Activated naive CD4-positive, alpha-beta T cell treated with anti-CD3 and anti-CD28 coated beads, Interleukin-2, amount 10 ng/mL, durations not matched to agents 7 days and 5 days (primary cell): ENCODE data around the gene SLC4A8.
"Not testable (repeated sequence)": the region's sequence is repeated elsewhere in the genome, so short reads cannot be mapped to it uniquely, and the experiment has no call there.

ENCODE experiments used
- CTCF ChIA-PET: fragments of 350-600 bp; sonication (Branson Sonifier 250); formaldehyde crosslinking; loops from one replicate; lab custom pipeline; 2021; ENCODE audit warnings: antibody characterized with exemption; lab: Charles Lee
- DNase-seq: peaks from one replicate; pipeline ENCODE4 v3.0.0-alpha.2; 2020
- H3K27ac Mint-ChIP-seq: one replicate; pipeline ENCODE4 v1.8.0; 2021; ENCODE audit warnings: mild to moderate bottlenecking, moderate library complexity, mixed read lengths
- H3K27me3 Mint-ChIP-seq: one replicate; pipeline ENCODE4 v1.8.0; 2021; ENCODE audit warnings: mild to moderate bottlenecking, mixed read lengths
- H3K36me3 Mint-ChIP-seq: one replicate; pipeline ENCODE4 v1.8.0; 2021; ENCODE audit warnings: mixed read lengths
- H3K4me1 Mint-ChIP-seq: one replicate; pipeline ENCODE4 v1.8.0; 2021; ENCODE audit warnings: mixed read lengths
- H3K4me3 Mint-ChIP-seq: one replicate; pipeline ENCODE4 v1.8.0; 2021; ENCODE audit warnings: mild to moderate bottlenecking, moderate library complexity, mixed read lengths
- H3K9me3 Mint-ChIP-seq: one replicate; pipeline ENCODE4 v1.8.0; 2021; ENCODE audit warnings: mixed read lengths

SLC4A8 gene

GRCh38 chr12:51493281-51493680 lies 68.7 kb downstream of the SLC4A8 start:
- H3K4me3 Mint-ChIP-seq: no peak overlapping the region
- H3K27me3 Mint-ChIP-seq: peaks cover 6% of the 10 kb centered on the region
- no peak for DNase-seq
- no peaks in the 10 kb centered on the region for H3K4me1 Mint-ChIP-seq
- CTCF ChIA-PET: no interaction called here
- H3K9me3 Mint-ChIP-seq: no peaks in the 10 kb centered on the region
- peaks cover 13% of the 10 kb centered on the region for H3K36me3 Mint-ChIP-seq
- H3K27ac Mint-ChIP-seq: no peak overlapping the region

GRCh38 chr12:51496895-51497294 lies 72.3 kb downstream of the SLC4A8 start:
- Mint-ChIP-seq H3K27me3 (peaks cover 10% of the 10 kb centered on the region), H3K27ac (no peak overlapping the region), H3K9me3 (no peaks in the 10 kb centered on the region), H3K36me3 (peaks cover 5% of the 10 kb centered on the region), H3K4me3 (no peak overlapping the region), H3K4me1 (no peaks in the 10 kb centered on the region)
- DNase-seq: no peak
- CTCF ChIA-PET: no interaction called here

- Mint-ChIP-seq H3K27ac (no peak overlapping the region), H3K27me3 (peaks cover 2% of the 10 kb centered on the region), H3K9me3 (no peaks in the 10 kb centered on the region), H3K36me3 (peaks cover 7% of the 10 kb centered on the region), H3K4me3 (no peak overlapping the region), H3K4me1 (peaks cover 7% of the 10 kb centered on the region)
- DNase-seq: no peak
- CTCF ChIA-PET: interaction anchor here (1.3 kb wide), 1 partner anchor 84 kb away, joined by 4 read pairs; no protein-coding TSS in a partner anchor
Observed at GRCh38 chr12:51504851-51505250, 80.2 kb downstream of the SLC4A8 start.

GRCh38 chr12:51505360-51506105 lies 80.9 kb downstream of the SLC4A8 start:
- CTCF ChIA-PET: interaction anchor here (1.3 kb wide), 1 partner anchor 84 kb away, joined by 4 read pairs; no protein-coding TSS in a partner anchor
- no peak overlapping the region for H3K27ac Mint-ChIP-seq

GRCh38 chr12:51507178-51507577 lies 82.5 kb downstream of the SLC4A8 start:
- Mint-ChIP-seq H3K4me1 (peaks cover 7% of the 10 kb centered on the region), H3K27ac (no peak overlapping the region), H3K9me3 (no peaks in the 10 kb centered on the region), H3K27me3 (no peaks in the 10 kb centered on the region), H3K4me3 (no peak overlapping the region), H3K36me3 (peaks cover 6% of the 10 kb centered on the region)
- no peak for DNase-seq
- CTCF ChIA-PET: no interaction called here

More at GRCh38 chr12:51505360-51506105, 80.9 kb downstream of the SLC4A8 start:
- no peak for DNase-seq
- H3K27me3 Mint-ChIP-seq: no peaks in the 10 kb centered on the region
- peaks cover 7% of the 10 kb centered on the region for H3K4me1 Mint-ChIP-seq
- H3K36me3 Mint-ChIP-seq: peaks cover 7% of the 10 kb centered on the region
- no peaks in the 10 kb centered on the region for H3K9me3 Mint-ChIP-seq
- H3K4me3 Mint-ChIP-seq: no peak overlapping the region

- no peak for DNase-seq
- no peak overlapping the region for H3K27ac Mint-ChIP-seq
- H3K36me3 Mint-ChIP-seq: peaks cover 6% of the 10 kb centered on the region
- H3K4me3 Mint-ChIP-seq: no peak overlapping the region
- H3K27me3 Mint-ChIP-seq: no peaks in the 10 kb centered on the region
- H3K4me1 Mint-ChIP-seq: peaks cover 7% of the 10 kb centered on the region
- no peaks in the 10 kb centered on the region for H3K9me3 Mint-ChIP-seq
- CTCF ChIA-PET: no interaction called here
Observed at GRCh38 chr12:51508285-51508684, 83.7 kb downstream of the SLC4A8 start.

- DNase-seq: no peak
- Mint-ChIP-seq H3K4me3 (no peak overlapping the region), H3K27ac (no peak overlapping the region), H3K4me1 (no peaks in the 10 kb centered on the region), H3K36me3 (peaks cover 6% of the 10 kb centered on the region), H3K27me3 (peaks cover 6% of the 10 kb centered on the region), H3K9me3 (no peaks in the 10 kb centered on the region)
- CTCF ChIA-PET: no interaction called here
Observed at GRCh38 chr12:51511546-51512260, 87.1 kb downstream of the SLC4A8 start.

- Mint-ChIP-seq H3K4me1 (no peaks in the 10 kb centered on the region), H3K27me3 (peaks cover 6% of the 10 kb centered on the region), H3K9me3 (no peaks in the 10 kb centered on the region), H3K27ac (no peak overlapping the region), H3K36me3 (peaks cover 2% of the 10 kb centered on the region), H3K4me3 (no peak overlapping the region)
- no peak for DNase-seq
- CTCF ChIA-PET: interaction anchor here (1.0 to 1.9 kb wide), 2 partner anchors 30 to 45 kb away, joined by 3 to 4 read pairs; no protein-coding TSS in a partner anchor
Observed at GRCh38 chr12:51512438-51512837, 87.8 kb downstream of the SLC4A8 start.

- H3K36me3 Mint-ChIP-seq, DNase-seq, H3K9me3 Mint-ChIP-seq, H3K4me3 Mint-ChIP-seq, CTCF ChIA-PET, H3K4me1 Mint-ChIP-seq, H3K27me3 Mint-ChIP-seq, H3K27ac Mint-ChIP-seq: not testable (repeated sequence)
Observed at GRCh38 chr12:51515037-51515436, 90.4 kb downstream of the SLC4A8 start.

GRCh38 chr12:51517316-51517715 lies 92.7 kb downstream of the SLC4A8 start:
- CTCF ChIA-PET: interaction anchor here (1.2 kb wide), 1 partner anchor 358 kb away, joined by 3 read pairs; no protein-coding TSS in a partner anchor
- H3K27ac Mint-ChIP-seq: no peak overlapping the region

GRCh38 chr12:51517800-51518199 lies 93.2 kb downstream of the SLC4A8 start:
- Mint-ChIP-seq H3K27ac (no peak overlapping the region), H3K27me3 (peaks cover 19% of the 10 kb centered on the region), H3K9me3 (no peaks in the 10 kb centered on the region), H3K4me3 (no peak overlapping the region), H3K4me1 (no peaks in the 10 kb centered on the region), H3K36me3 (no peaks in the 10 kb centered on the region)
- CTCF ChIA-PET: interaction anchor here (0.8 to 1.2 kb wide), 2 partner anchors 10 to 357 kb away, joined by 3 read pairs; no protein-coding TSS in a partner anchor
- no peak for DNase-seq

More at GRCh38 chr12:51517316-51517715, 92.7 kb downstream of the SLC4A8 start:
- Mint-ChIP-seq H3K36me3 (no peaks in the 10 kb centered on the region), H3K4me1 (no peaks in the 10 kb centered on the region), H3K4me3 (no peak overlapping the region), H3K27me3 (peaks cover 19% of the 10 kb centered on the region), H3K9me3 (no peaks in the 10 kb centered on the region)
- DNase-seq: no peak

- Mint-ChIP-seq H3K9me3 (no peaks in the 10 kb centered on the region), H3K4me1 (no peaks in the 10 kb centered on the region), H3K36me3 (no peaks in the 10 kb centered on the region), H3K27ac (no peak overlapping the region), H3K27me3 (peaks cover 21% of the 10 kb centered on the region), H3K4me3 (no peak overlapping the region)
- DNase-seq: no peak
- CTCF ChIA-PET: interaction anchor here (1.1 to 7.0 kb wide), 4 partner anchors 9 to 99 kb away, joined by 3 to 43 read pairs (median 14); no protein-coding TSS in a partner anchor
Observed at GRCh38 chr12:51519755-51520154, 95.1 kb downstream of the SLC4A8 start.

- H3K4me3 Mint-ChIP-seq: no peak overlapping the region
Observed at GRCh38 chr12:51520576-51521325, 96.1 kb downstream of the SLC4A8 start.

More at GRCh38 chr12:51520576-51521325, 96.1 kb downstream of the SLC4A8 start:
- Mint-ChIP-seq H3K4me1 (no peaks in the 10 kb centered on the region), H3K9me3 (no peaks in the 10 kb centered on the region), H3K27ac (no peak overlapping the region), H3K27me3 (peaks cover 21% of the 10 kb centered on the region), H3K36me3 (no peaks in the 10 kb centered on the region)
- no peak for DNase-seq
- CTCF ChIA-PET: interaction anchor here (0.9 to 7.0 kb wide), 7 partner anchors 8 to 354 kb away, joined by 3 to 43 read pairs (median 4); no protein-coding TSS in a partner anchor
